B cell (primary cell): ENCODE data around the gene PARD3B. TPM values are rescaled to one million over a fixed set of nuclear protein-coding genes. Genes with fewer than 3 reads are reported as not detected.

Experiments used
- ATAC-seq: fragments of 200-7000 bp; cut with Tn5 transposase; one replicate; pipeline ENCODE4 v1.10.0; 2021; ENCODE audit warnings: low read depth, mild to moderate bottlenecking, moderate number of reproducible peaks, moderate library complexity
- CTCF ChIA-PET: fragments of 350-600 bp; sonication (Branson Sonifier 250); formaldehyde crosslinking; loops from one replicate; lab custom pipeline; 2021; ENCODE audit warnings: antibody characterized with exemption, inconsistent platforms; lab: Charles Lee
- POLR2A ChIA-PET: fragments of 350-600 bp; sonication (Branson Sonifier 250); formaldehyde crosslinking; loops from one replicate; lab custom pipeline; 2021; ENCODE audit warnings: antibody characterized with exemption; lab: Charles Lee
- DNase-seq: peaks from one replicate; pipeline ENCODE4 v3.0.0; 2013
- H2AFZ ChIP-seq: 2 replicates; pipeline ENCODE4 v1.6.1; 2012; ENCODE audit warnings: mild to moderate bottlenecking, low read depth, low read length; ENCODE audit not compliant: insufficient read depth, poor library complexity, severe bottlenecking
- H3K27ac ChIP-seq, 2 donors: 1 replicate in 1 of 2; 2 replicates in 1 of 2; pipeline ENCODE4 v1.5.1; 2012 to 2013; ENCODE audit warnings: low read length in 2 of 2, mild to moderate bottlenecking in 2 of 2, moderate library complexity in 1 of 2
- H3K27me3 ChIP-seq, 4 experiments: fragments of 200-600 bp in 1 of 4; sonication (generic) in 1 of 4; replicated peaks in 1 of 4; 1 replicate in 2 of 4; 2 replicates in 2 of 4; pipeline versions ENCODE4 v1.6.1 to v1.7.0; 2013 to 2016; ENCODE audit warnings: low read length in 3 of 4, mild to moderate bottlenecking in 2 of 4, mixed read lengths in 1 of 4, moderate library complexity in 1 of 4; ENCODE audit not compliant: insufficient read depth in 4 of 4, control insufficient read depth in 3 of 4; ENCODE audit errors: control extremely low read depth in 1 of 4
- H3K36me3 ChIP-seq, 2 experiments: replicated peaks in 1 of 2; 1 replicate in 1 of 2; 2 replicates in 1 of 2; pipeline versions ENCODE4 v1.6.1 to v1.7.1; 2013; ENCODE audit warnings: low read length in 1 of 2; ENCODE audit not compliant: insufficient read depth in 2 of 2, control insufficient read depth in 1 of 2; ENCODE audit errors: control extremely low read depth in 1 of 2, extremely low read depth in 1 of 2
- H3K4me1 ChIP-seq, 2 donors: fragments of 200-600 bp in 1 of 2; sonication (generic) in 1 of 2; 1 replicate in 1 of 2; 2 replicates in 1 of 2; pipeline versions ENCODE4 v1.5.1 to v1.6.1; 2013 to 2017; ENCODE audit warnings: low read length in 2 of 2; ENCODE audit not compliant: control insufficient read depth in 2 of 2, insufficient read depth in 2 of 2
- H3K4me2 ChIP-seq: replicated peaks from 2 replicates; pipeline ENCODE3; 2012; ENCODE audit warnings: mild to moderate bottlenecking, low read depth, low read length; ENCODE audit not compliant: poor library complexity, severe bottlenecking
- H3K4me3 ChIP-seq, 5 experiments: fragments of 200-600 bp in 1 of 5; sonication (generic) in 1 of 5; 1 replicate in 3 of 5; 2 replicates in 2 of 5; pipeline versions ENCODE4 v1.5.1 to v1.7.0; 2011 to 2016; ENCODE audit warnings: low read length in 4 of 5, mild to moderate bottlenecking in 4 of 5, low read depth in 2 of 5, control low read depth in 1 of 5, moderate library complexity in 1 of 5; ENCODE audit not compliant: insufficient read depth in 1 of 5; ENCODE audit errors: control extremely low read depth in 1 of 5, extremely low read depth in 1 of 5
- H3K79me2 ChIP-seq: fragments of 200-600 bp; sonication (generic); one replicate; pipeline ENCODE4 v1.6.0; 2016; ENCODE audit warnings: low read length; ENCODE audit not compliant: control insufficient read depth, insufficient read depth
- H3K9ac ChIP-seq: fragments of 200-600 bp; sonication (generic); 2 replicates; pipeline ENCODE4 v1.6.1; 2017; ENCODE audit warnings: mild to moderate bottlenecking, low read length, moderate library complexity
- H3K9me3 ChIP-seq, 3 donors: one replicate each; pipeline versions ENCODE4 v1.6.1 to v1.7.1; 2013; ENCODE audit warnings: low read length in 2 of 3; ENCODE audit not compliant: control insufficient read depth in 2 of 3, insufficient read depth in 1 of 3; ENCODE audit errors: control extremely low read depth in 1 of 3
- H4K20me1 ChIP-seq: 2 replicates; pipeline ENCODE4 v1.6.0; 2012; ENCODE audit warnings: mild to moderate bottlenecking, low read length; ENCODE audit not compliant: insufficient read depth, control insufficient read depth, poor library complexity, severe bottlenecking
- H3K27ac Mint-ChIP-seq: one replicate; pipeline ENCODE4 v1.8.0; 2021; ENCODE audit warnings: mixed read lengths
- H3K27me3 Mint-ChIP-seq: one replicate; pipeline ENCODE4 v1.8.0; 2021; ENCODE audit warnings: mixed read lengths
- H3K4me1 Mint-ChIP-seq: one replicate; pipeline ENCODE4 v1.8.0; 2021; ENCODE audit warnings: mixed read lengths
- H3K4me3 Mint-ChIP-seq: one replicate; pipeline ENCODE4 v1.8.0; 2021; ENCODE audit warnings: mixed read lengths
- H3K9me3 Mint-ChIP-seq: one replicate; pipeline ENCODE4 v1.8.0; 2022; ENCODE audit warnings: mixed read lengths; ENCODE audit not compliant: insufficient read depth
- EZH2 ChIP-seq: IDR thresholded peaks from 2 replicates; pipeline ENCODE4 v1.6.1; 2012; ENCODE audit warnings: borderline replicate concordance, low read depth, mild to moderate bottlenecking, moderate library complexity, low read length; ENCODE audit not compliant: insufficient read depth, poor library complexity, severe bottlenecking
- WGBS: methylation state at CpG from one replicate; pipeline ENCODE4 v1.1.5; 2013; ENCODE audit warnings: missing lambda C conversion rate; ENCODE audit not compliant: insufficient coverage; 5-methylcytosine and 5-hydroxymethylcytosine counted together
- intact Hi-C: fragments of 100-400 bp; cut with micrococcal nuclease; formaldehyde crosslinking; loops from one replicate; pipeline ENCODE4 v1.10.0; 2022
- polyA plus RNA-seq: library from polyadenylated mRNA; depleted of rRNA; stranded (reverse); fragments of >200 nt; gene quantifications from 2 replicates; pipeline ENCODE4 v1.2.3, GENCODE V29; 2012
- total RNA-seq, 2 donors: library from RNA; stranded (reverse); fragments of 120-200 nt in 1 of 2; gene quantifications; 1 replicate in 1 of 2; 2 replicates in 1 of 2; pipeline versions ENCODE4 v1.2.3 to v1.2.4, GENCODE V29; 2013 to 2022
- TF ChIP-seq, protein P1 (sequence below): fragments of 200-600 bp; IDR thresholded peaks from one replicate; pipeline ENCODE4 v1.8.0; 2022; ENCODE audit warnings: antibody characterized with exemption, mild to moderate bottlenecking

The PARD3B gene
- total and polyA plus RNA-seq, 2 donors (not counting 1 experiment from before 2014, with no cell fraction given) = not detected

DNA sequence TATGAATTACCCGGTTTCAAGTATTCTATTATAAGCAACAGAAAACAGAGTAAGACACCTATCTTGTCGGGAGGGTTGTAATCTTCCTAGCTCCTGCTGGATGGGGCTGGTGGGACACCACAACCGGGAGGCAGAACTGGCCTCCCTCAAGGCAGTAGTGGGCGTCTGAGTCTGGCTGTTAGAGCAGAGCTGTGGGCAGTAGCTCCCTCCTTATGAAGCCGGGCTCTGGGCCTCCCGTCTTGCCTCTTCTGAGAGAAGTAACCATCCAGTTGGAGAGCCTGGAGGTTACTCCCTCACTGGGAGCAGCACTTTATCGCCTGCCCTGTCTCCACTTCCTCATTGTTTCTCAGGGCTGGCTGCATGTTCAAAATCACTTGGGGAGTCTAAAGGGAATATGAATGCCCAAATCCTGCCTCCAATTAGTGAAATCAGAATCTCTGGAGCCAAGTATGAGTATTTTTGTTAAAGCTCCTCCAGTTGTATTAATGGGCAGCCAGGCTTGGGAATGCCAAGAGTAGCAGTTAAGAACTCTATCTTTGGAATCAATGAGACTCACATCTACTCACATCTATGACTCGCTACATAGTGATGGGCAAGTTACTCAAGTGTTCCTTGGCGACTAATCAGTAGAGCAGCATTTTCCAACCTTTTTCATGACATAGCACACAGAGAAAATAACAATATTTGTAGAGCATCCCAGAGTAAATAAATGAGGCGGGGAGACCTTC is 1109.8 kb downstream of the PARD3B start:
- ChIA-PET CTCF (no interaction called here), POLR2A (no interaction called here)
- no peaks in the 10 kb centered on the region for H3K79me2 ChIP-seq
- DNase-seq (no peak), ATAC-seq (no peak)
- no peaks in the 10 kb centered on the region for H3K9me3 ChIP-seq
- H2AFZ ChIP-seq = no peak overlapping the region
- peaks cover 1 to 7% of the 10 kb centered on the region in 2 donors for H3K4me1 ChIP-seq
- H3K4me3 ChIP-seq = no peak overlapping the region
- TF ChIP-seq, protein P1, sequence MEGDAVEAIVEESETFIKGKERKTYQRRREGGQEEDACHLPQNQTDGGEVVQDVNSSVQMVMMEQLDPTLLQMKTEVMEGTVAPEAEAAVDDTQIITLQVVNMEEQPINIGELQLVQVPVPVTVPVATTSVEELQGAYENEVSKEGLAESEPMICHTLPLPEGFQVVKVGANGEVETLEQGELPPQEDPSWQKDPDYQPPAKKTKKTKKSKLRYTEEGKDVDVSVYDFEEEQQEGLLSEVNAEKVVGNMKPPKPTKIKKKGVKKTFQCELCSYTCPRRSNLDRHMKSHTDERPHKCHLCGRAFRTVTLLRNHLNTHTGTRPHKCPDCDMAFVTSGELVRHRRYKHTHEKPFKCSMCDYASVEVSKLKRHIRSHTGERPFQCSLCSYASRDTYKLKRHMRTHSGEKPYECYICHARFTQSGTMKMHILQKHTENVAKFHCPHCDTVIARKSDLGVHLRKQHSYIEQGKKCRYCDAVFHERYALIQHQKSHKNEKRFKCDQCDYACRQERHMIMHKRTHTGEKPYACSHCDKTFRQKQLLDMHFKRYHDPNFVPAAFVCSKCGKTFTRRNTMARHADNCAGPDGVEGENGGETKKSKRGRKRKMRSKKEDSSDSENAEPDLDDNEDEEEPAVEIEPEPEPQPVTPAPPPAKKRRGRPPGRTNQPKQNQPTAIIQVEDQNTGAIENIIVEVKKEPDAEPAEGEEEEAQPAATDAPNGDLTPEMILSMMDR = no peak
- TF ChIP-seq EZH2 = no peak
- no peak overlapping the region for H3K4me3 Mint-ChIP-seq
- H3K27ac Mint-ChIP-seq = no peak overlapping the region
- peaks cover 0 to 8% (median 3%) of the 10 kb centered on the region in 4 experiments for H3K27me3 ChIP-seq
- H3K4me2 ChIP-seq = no peak overlapping the region
- WGBS = 95% methylated on average over 8 of the region's 10 CpGs
- H3K27me3 Mint-ChIP-seq = peaks cover 40% of the 10 kb centered on the region
- no peak overlapping the region for H3K27ac ChIP-seq
- no peaks in the 10 kb centered on the region for H4K20me1 ChIP-seq
- intact Hi-C loops = no loop called here
- peaks cover 9% of the 10 kb centered on the region for H3K4me1 Mint-ChIP-seq
- H3K9me3 Mint-ChIP-seq = no peaks in the 10 kb centered on the region
- no peaks in the 10 kb centered on the region for H3K36me3 ChIP-seq
- no peak overlapping the region for H3K9ac ChIP-seq

DNA sequence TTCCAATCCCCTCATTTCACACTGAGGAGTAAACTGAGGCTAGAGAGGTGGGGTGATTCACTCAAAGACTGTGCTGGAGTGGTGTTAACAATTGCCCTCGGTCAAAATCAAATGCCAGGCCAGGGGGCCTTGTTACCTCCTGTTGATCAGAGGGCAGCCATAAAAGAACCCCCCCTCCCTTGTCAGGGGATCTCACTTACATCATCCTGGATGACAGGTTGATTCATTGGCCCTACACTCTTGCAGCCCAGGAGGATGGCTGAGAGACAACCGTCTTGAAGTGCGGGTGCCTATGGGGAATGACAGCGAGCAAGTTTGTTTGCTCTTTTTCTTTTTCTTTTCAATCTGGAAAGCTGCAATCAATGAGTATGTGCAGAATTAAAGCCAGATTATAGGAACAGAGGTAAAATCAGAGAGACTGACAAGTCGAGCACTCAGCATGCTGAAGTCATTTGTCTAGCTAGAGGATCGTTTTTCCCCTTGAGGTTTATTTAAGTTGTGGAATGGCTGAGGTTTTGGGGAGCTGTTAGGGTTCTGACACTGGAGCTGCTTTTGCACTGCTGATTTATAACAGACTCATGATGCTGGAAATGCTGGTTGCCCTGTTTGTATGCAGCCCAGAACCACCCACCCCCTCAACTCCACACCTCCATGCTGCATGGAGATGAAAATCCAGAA is 1110.6 kb downstream of the PARD3B start:
- H3K9me3 ChIP-seq = no peaks in the 10 kb centered on the region
- ChIA-PET POLR2A (no interaction called here), CTCF (no interaction called here)
- peaks cover 10 to 15% of the 10 kb centered on the region in 2 donors for H3K4me1 ChIP-seq
- H3K9me3 Mint-ChIP-seq = no peaks in the 10 kb centered on the region
- no peaks in the 10 kb centered on the region for H3K79me2 ChIP-seq
- no peak overlapping the region for H2AFZ ChIP-seq
- H3K27me3 Mint-ChIP-seq = peaks cover 33% of the 10 kb centered on the region
- ATAC-seq (no peak), DNase-seq (no peak)
- no peaks in the 10 kb centered on the region for H3K36me3 ChIP-seq
- no peak overlapping the region for H3K27ac ChIP-seq
- H3K27ac Mint-ChIP-seq = no peak overlapping the region
- 92% methylated on average over 5 of the region's 6 CpGs for WGBS
- no peak overlapping the region for H3K4me2 ChIP-seq
- intact Hi-C loops = no loop called here
- peaks cover 18% of the 10 kb centered on the region for H3K4me1 Mint-ChIP-seq
- peaks cover 0 to 5% (median 2%) of the 10 kb centered on the region in 4 experiments for H3K27me3 ChIP-seq
- TF ChIP-seq, protein P1 = no peak
- TF ChIP-seq EZH2 = no peak
- no peaks in the 10 kb centered on the region for H4K20me1 ChIP-seq
- H3K9ac ChIP-seq = no peak overlapping the region
- H3K4me3 Mint-ChIP-seq = no peak overlapping the region
- no peak overlapping the region for H3K4me3 ChIP-seq
